Erythroblast (primary cell): ENCODE measurements around the gene ZNF728.
"Not testable (repeated sequence)": the region's sequence is repeated elsewhere in the genome, so short reads cannot be mapped to it uniquely, and the experiment has no call there.

Experiments used
- GATA1 ChIP-seq: IDR thresholded peaks from 2 replicates; pipeline ENCODE4 v1.6.1; 2011; ENCODE audit warnings: low read depth, mild to moderate bottlenecking, control low read depth, low read length, moderate library complexity
- POLR2A ChIP-seq: IDR thresholded peaks from 2 replicates; pipeline ENCODE4 v1.6.1; 2011; ENCODE audit warnings: mild to moderate bottlenecking, low read length

- not testable (repeated sequence) for TF ChIP-seq POLR2A, GATA1
These were observed 77.8 kb downstream of the ZNF728 start for GRCh38 chr19:22925181-22925580.
